ENCODE measurements around the gene RMI2.
A peak's percentile ranks its signal among the peaks of the same experiment; 100 is the strongest.

The RMI2 gene

DNA sequence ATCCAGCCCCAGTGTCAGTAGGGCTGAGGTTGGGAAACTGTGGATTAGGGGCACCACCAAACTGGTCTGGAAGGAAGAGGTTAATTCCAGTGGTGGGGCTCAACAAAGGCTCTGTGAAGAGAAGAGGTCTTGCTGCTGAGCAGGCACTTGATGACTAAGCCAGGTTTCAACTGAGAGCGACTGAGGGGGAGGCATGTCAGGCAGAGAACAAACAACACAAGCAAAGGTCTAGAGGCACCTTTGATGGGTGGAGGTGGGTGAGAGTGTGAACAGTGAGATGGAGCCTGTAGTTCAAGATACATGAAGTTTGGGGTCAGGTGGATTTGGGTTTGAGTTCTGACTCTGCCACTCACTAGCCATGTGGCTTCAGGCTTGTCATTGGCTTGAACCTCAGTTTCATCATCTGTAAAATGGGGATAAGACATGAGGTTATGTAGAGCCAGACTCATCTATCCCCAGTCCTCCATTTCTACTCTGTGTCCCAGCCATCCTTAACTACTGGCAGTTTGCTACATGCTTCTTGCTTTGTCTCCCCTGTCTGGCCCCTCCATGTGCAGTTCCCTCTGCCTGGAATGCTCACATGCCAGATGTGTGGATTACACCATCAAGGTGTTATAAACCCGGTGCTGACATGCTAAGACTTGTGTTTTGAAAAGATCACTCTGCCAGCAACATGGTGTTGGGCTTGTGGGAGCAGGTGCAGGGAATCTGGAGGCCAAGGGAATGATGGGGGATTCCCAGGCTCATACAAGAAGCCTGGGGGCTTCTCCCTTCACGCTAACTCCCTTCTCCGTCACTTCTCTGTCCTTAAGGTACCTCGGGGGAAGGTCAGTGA is 3.0 kb upstream of the RMI2 start:
- H3K4me1 ChIP-seq (ENCODE audit: control insufficient read depth in 2 of 2, insufficient read depth in 2 of 2, low read length in 2 of 2), result peaks cover 3 to 8% of the 10 kb centered on the region in 2 donors
- no peaks in the 10 kb centered on the region for H3K27me3 ChIP-seq (ENCODE audit: control insufficient read depth in 2 of 2, insufficient read depth in 2 of 2, low read length in 2 of 2)
- no peak overlapping the region for H3K9ac ChIP-seq (ENCODE audit: low read depth in 1 of 2, low read length in 2 of 2)
- no peaks in the 10 kb centered on the region for H3K9me3 ChIP-seq (ENCODE audit: control insufficient read depth in 2 of 2, low read length in 2 of 2)
- H3K4me3 ChIP-seq (ENCODE audit: low read length in 2 of 2), result no peak overlapping the region
- no peaks in the 10 kb centered on the region for H3K36me3 ChIP-seq (ENCODE audit: control insufficient read depth in 2 of 2, insufficient read depth in 2 of 2, low read length in 2 of 2)
- no peak overlapping the region for H3K27ac ChIP-seq (ENCODE audit: low read depth in 2 of 2, low read length in 2 of 2)

GRCh38 chr16:11346700-11347319 is 1.6 kb downstream of the RMI2 start:
- Histone ChIP-seq H3K36me3 (ENCODE audit: control insufficient read depth in 2 of 2, insufficient read depth in 2 of 2, low read length in 2 of 2) (no peaks in the 10 kb centered on the region), H3K4me1 (ENCODE audit: control insufficient read depth in 2 of 2, insufficient read depth in 2 of 2, low read length in 2 of 2) (peaks cover 3 to 13% of the 10 kb centered on the region in 2 donors), H3K9me3 (ENCODE audit: control insufficient read depth in 2 of 2, low read length in 2 of 2) (no peaks in the 10 kb centered on the region), H3K4me3 (ENCODE audit: low read length in 2 of 2) (no peak overlapping the region), H3K27ac (ENCODE audit: low read depth in 2 of 2, low read length in 2 of 2) (no peak overlapping the region), H3K27me3 (ENCODE audit: control insufficient read depth in 2 of 2, insufficient read depth in 2 of 2, low read length in 2 of 2) (no peaks in the 10 kb centered on the region), H3K9ac (ENCODE audit: low read depth in 1 of 2, low read length in 2 of 2) (no peak overlapping the region)

GRCh38 chr16:11347831-11348230 is 2.6 kb downstream of the RMI2 start:
- no peaks in the 10 kb centered on the region for H3K36me3 ChIP-seq (ENCODE audit: control insufficient read depth in 2 of 2, insufficient read depth in 2 of 2, low read length in 2 of 2)
- no peaks in the 10 kb centered on the region for H3K27me3 ChIP-seq (ENCODE audit: control insufficient read depth in 2 of 2, insufficient read depth in 2 of 2, low read length in 2 of 2)
- no peak overlapping the region for H3K9ac ChIP-seq (ENCODE audit: low read depth in 1 of 2, low read length in 2 of 2)
- H3K4me3 ChIP-seq (ENCODE audit: low read length in 2 of 2), result no peak overlapping the region
- H3K4me1 ChIP-seq (ENCODE audit: control insufficient read depth in 2 of 2, insufficient read depth in 2 of 2, low read length in 2 of 2), result peaks cover 3 to 13% of the 10 kb centered on the region in 2 donors
- H3K9me3 ChIP-seq (ENCODE audit: control insufficient read depth in 2 of 2, low read length in 2 of 2), result no peaks in the 10 kb centered on the region
- H3K27ac ChIP-seq (ENCODE audit: low read depth in 2 of 2, low read length in 2 of 2), result no peak overlapping the region

DNA sequence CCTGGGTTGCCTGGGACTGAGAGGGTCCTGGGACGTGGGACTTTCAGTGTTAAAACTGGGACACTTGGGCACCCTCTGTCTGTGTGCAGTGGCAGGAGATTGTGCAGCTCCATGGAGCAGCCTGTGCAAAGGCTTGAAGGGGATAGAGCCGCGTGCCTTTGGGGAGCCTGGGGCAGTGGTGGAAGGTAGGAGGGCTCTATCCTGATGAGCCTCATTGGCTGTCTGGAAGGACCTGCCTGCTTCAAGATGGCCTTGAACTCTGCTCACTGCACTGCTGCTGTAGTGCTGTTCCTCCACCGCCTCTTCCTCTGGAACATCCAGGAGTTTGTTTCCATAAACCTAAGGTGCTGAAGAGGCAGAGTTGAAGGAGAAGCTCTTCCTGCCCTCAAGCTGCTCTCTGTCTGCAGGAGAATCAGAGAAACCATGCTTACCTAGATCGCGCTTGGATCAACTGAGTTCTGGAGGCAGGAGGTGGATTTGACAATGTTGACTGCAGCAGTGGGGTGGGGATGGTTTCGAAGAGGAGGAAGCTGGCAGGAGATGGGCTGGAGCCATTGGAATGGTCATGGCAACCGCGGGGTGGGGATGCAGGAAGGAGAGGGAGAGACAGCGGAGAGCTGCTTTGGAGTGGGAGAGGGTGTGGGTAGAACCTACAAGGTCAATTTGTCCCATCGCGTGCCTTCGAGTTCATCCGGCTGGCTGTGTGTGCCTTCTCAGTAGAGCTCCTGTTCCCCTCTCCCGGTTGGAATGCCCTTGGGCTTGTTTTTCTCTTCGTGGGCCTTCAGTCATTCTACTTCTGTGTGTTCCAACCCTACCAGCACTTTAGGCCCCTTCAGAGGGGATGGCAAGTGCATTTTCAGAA is 3.7 kb downstream of the RMI2 start:
- Histone ChIP-seq H3K9ac (ENCODE audit: low read depth in 1 of 2, low read length in 2 of 2) (no peak overlapping the region), H3K27ac (ENCODE audit: low read depth in 2 of 2, low read length in 2 of 2) (peak overlapping the region; percentile 56 to 68), H3K9me3 (ENCODE audit: control insufficient read depth in 2 of 2, low read length in 2 of 2) (no peaks in the 10 kb centered on the region), H3K4me1 (ENCODE audit: control insufficient read depth in 2 of 2, insufficient read depth in 2 of 2, low read length in 2 of 2) (peaks cover 3 to 13% of the 10 kb centered on the region in 2 donors), H3K4me3 (ENCODE audit: low read length in 2 of 2) (no peak overlapping the region), H3K36me3 (ENCODE audit: control insufficient read depth in 2 of 2, insufficient read depth in 2 of 2, low read length in 2 of 2) (no peaks in the 10 kb centered on the region), H3K27me3 (ENCODE audit: control insufficient read depth in 2 of 2, insufficient read depth in 2 of 2, low read length in 2 of 2) (no peaks in the 10 kb centered on the region)

- no peaks in the 10 kb centered on the region for H3K36me3 ChIP-seq (ENCODE audit: control insufficient read depth in 2 of 2, insufficient read depth in 2 of 2, low read length in 2 of 2)
- no peaks in the 10 kb centered on the region for H3K9me3 ChIP-seq (ENCODE audit: control insufficient read depth in 2 of 2, low read length in 2 of 2)
- H3K4me3 ChIP-seq (ENCODE audit: low read length in 2 of 2), result no peak overlapping the region
- peaks cover 3 to 9% of the 10 kb centered on the region in 2 donors for H3K4me1 ChIP-seq (ENCODE audit: control insufficient read depth in 2 of 2, insufficient read depth in 2 of 2, low read length in 2 of 2)
- H3K27ac ChIP-seq (ENCODE audit: low read depth in 2 of 2, low read length in 2 of 2), result peak overlapping the region; percentile 56 to 68
- H3K9ac ChIP-seq (ENCODE audit: low read depth in 1 of 2, low read length in 2 of 2), result peak overlapping the region; percentile 29 to 47
- no peaks in the 10 kb centered on the region for H3K27me3 ChIP-seq (ENCODE audit: control insufficient read depth in 2 of 2, insufficient read depth in 2 of 2, low read length in 2 of 2)
Measured at GRCh38 chr16:11349599-11350276, 4.5 kb downstream of the RMI2 start.

GRCh38 chr16:11350519-11350918 is 5.3 kb downstream of the RMI2 start:
- Histone ChIP-seq H3K9me3 (ENCODE audit: control insufficient read depth in 2 of 2, low read length in 2 of 2) (no peaks in the 10 kb centered on the region), H3K9ac (ENCODE audit: low read depth in 1 of 2, low read length in 2 of 2) (no peak overlapping the region), H3K4me3 (ENCODE audit: low read length in 2 of 2) (no peak overlapping the region), H3K27me3 (ENCODE audit: control insufficient read depth in 2 of 2, insufficient read depth in 2 of 2, low read length in 2 of 2) (no peaks in the 10 kb centered on the region), H3K27ac (ENCODE audit: low read depth in 2 of 2, low read length in 2 of 2) (peak overlapping the region; percentile 7 to 56), H3K4me1 (ENCODE audit: control insufficient read depth in 2 of 2, insufficient read depth in 2 of 2, low read length in 2 of 2) (peaks cover 8 to 13% of the 10 kb centered on the region in 2 donors), H3K36me3 (ENCODE audit: control insufficient read depth in 2 of 2, insufficient read depth in 2 of 2, low read length in 2 of 2) (no peaks in the 10 kb centered on the region)

GRCh38 chr16:11350921-11351335 is 5.7 kb downstream of the RMI2 start:
- H3K36me3 ChIP-seq (ENCODE audit: control insufficient read depth in 2 of 2, insufficient read depth in 2 of 2, low read length in 2 of 2), result no peaks in the 10 kb centered on the region
- no peak overlapping the region for H3K4me3 ChIP-seq (ENCODE audit: low read length in 2 of 2)
- peak overlapping the region; percentile 7 to 26 for H3K27ac ChIP-seq (ENCODE audit: low read depth in 2 of 2, low read length in 2 of 2)
- H3K4me1 ChIP-seq (ENCODE audit: control insufficient read depth in 2 of 2, insufficient read depth in 2 of 2, low read length in 2 of 2), result peaks cover 8 to 10% of the 10 kb centered on the region in 2 donors
- no peaks in the 10 kb centered on the region for H3K27me3 ChIP-seq (ENCODE audit: control insufficient read depth in 2 of 2, insufficient read depth in 2 of 2, low read length in 2 of 2)
- no peak overlapping the region for H3K9ac ChIP-seq (ENCODE audit: low read depth in 1 of 2, low read length in 2 of 2)
- no peaks in the 10 kb centered on the region for H3K9me3 ChIP-seq (ENCODE audit: control insufficient read depth in 2 of 2, low read length in 2 of 2)

- Histone ChIP-seq H3K4me1 (ENCODE audit: control insufficient read depth in 2 of 2, insufficient read depth in 2 of 2, low read length in 2 of 2) (peaks cover 9 to 12% of the 10 kb centered on the region in 2 donors), H3K9ac (ENCODE audit: low read depth in 1 of 2, low read length in 2 of 2) (no peak overlapping the region), H3K27me3 (ENCODE audit: control insufficient read depth in 2 of 2, insufficient read depth in 2 of 2, low read length in 2 of 2) (no peaks in the 10 kb centered on the region), H3K9me3 (ENCODE audit: control insufficient read depth in 2 of 2, low read length in 2 of 2) (no peaks in the 10 kb centered on the region), H3K36me3 (ENCODE audit: control insufficient read depth in 2 of 2, insufficient read depth in 2 of 2, low read length in 2 of 2) (no peaks in the 10 kb centered on the region), H3K27ac (ENCODE audit: low read depth in 2 of 2, low read length in 2 of 2) (no peak overlapping the region), H3K4me3 (ENCODE audit: low read length in 2 of 2) (no peak overlapping the region)
Measured at GRCh38 chr16:11353158-11353557, 7.9 kb downstream of the RMI2 start.

DNA sequence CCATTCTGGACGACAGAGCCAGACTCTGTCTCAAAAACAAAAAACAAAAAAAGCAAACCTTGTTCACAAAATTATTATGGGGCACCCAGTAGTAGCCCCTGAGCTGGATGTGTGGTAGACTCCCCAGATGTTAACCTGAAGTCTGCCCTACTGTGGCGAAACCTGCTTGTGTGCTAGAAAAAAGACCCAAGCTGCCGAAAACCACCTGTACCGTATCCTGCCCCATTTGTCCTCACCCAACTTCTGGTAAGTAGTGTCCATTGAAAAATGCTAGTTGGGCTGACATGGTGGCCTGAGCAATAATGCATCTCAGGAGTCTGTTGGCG is 9.1 kb downstream of the RMI2 start:
- Histone ChIP-seq H3K9me3 (ENCODE audit: control insufficient read depth in 2 of 2, low read length in 2 of 2) (no peaks in the 10 kb centered on the region), H3K27me3 (ENCODE audit: control insufficient read depth in 2 of 2, insufficient read depth in 2 of 2, low read length in 2 of 2) (peaks cover 0 to 2% of the 10 kb centered on the region in 2 donors), H3K27ac (ENCODE audit: low read depth in 2 of 2, low read length in 2 of 2) (no peak overlapping the region), H3K4me1 (ENCODE audit: control insufficient read depth in 2 of 2, insufficient read depth in 2 of 2, low read length in 2 of 2) (peaks cover 9 to 12% of the 10 kb centered on the region in 2 donors), H3K9ac (ENCODE audit: low read depth in 1 of 2, low read length in 2 of 2) (peak overlapping the region in 1 of 2 donors; percentile 11), H3K4me3 (ENCODE audit: low read length in 2 of 2) (peak overlapping the region in 1 of 2 donors; percentile 17), H3K36me3 (ENCODE audit: control insufficient read depth in 2 of 2, insufficient read depth in 2 of 2, low read length in 2 of 2) (no peaks in the 10 kb centered on the region)

All from mucosa of rectum (tissue), 2 donors.